GM12875 (cell line): ENCODE results near the gene COL26A1.
A peak's percentile ranks its signal among the peaks of the same experiment; 100 is the strongest.

ENCODE experiments used
- H3K4me3 ChIP-seq: one replicate; pipeline ENCODE4 v1.5.1; 2011; ENCODE audit warnings: low read depth, low read length, control low read depth
- CTCF ChIP-seq: IDR thresholded peaks from 2 replicates; pipeline ENCODE4 v1.5.1; 2011; ENCODE audit warnings: low read depth, mild to moderate bottlenecking, control low read depth, inconsistent platforms, low read length, moderate library complexity, borderline replicate concordance; ENCODE audit not compliant: insufficient read depth

The COL26A1 gene

GRCh38 chr7:101357433-101357832 lies 5.2 kb upstream of the COL26A1 start:
- no peak for TF ChIP-seq CTCF
- H3K4me3 ChIP-seq: no peak overlapping the region

- no peak for TF ChIP-seq CTCF
- H3K4me3 ChIP-seq: no peak overlapping the region
Observed at GRCh38 chr7:101363196-101363733, 590 bp downstream of the COL26A1 start.

GRCh38 chr7:101363734-101364374 lies 1.2 kb downstream of the COL26A1 start:
- H3K4me3 ChIP-seq: no peak overlapping the region
- TF ChIP-seq CTCF: peak; percentile 85

GRCh38 chr7:101365956-101366355 lies 3.3 kb downstream of the COL26A1 start:
- no peak for TF ChIP-seq CTCF

GRCh38 chr7:101367676-101368075 lies 5.0 kb downstream of the COL26A1 start:
- TF ChIP-seq CTCF: no peak
- no peak overlapping the region for H3K4me3 ChIP-seq

More at GRCh38 chr7:101365956-101366355, 3.3 kb downstream of the COL26A1 start:
- H3K4me3 ChIP-seq: no peak overlapping the region

- no peak for TF ChIP-seq CTCF
- no peak overlapping the region for H3K4me3 ChIP-seq
Observed at GRCh38 chr7:101368422-101369165, 5.9 kb downstream of the COL26A1 start.

GRCh38 chr7:101370836-101371235 lies 8.2 kb downstream of the COL26A1 start:
- H3K4me3 ChIP-seq: no peak overlapping the region
- TF ChIP-seq CTCF: no peak
